ENCODE results near the gene LRRC41.
A peak's percentile ranks its signal among the peaks of the same experiment; 100 is the strongest.

The LRRC41 gene

GRCh38 chr1:46317323-46317722 is 13.9 kb upstream of the LRRC41 start:
- POLR2A ChIA-PET, result no interaction called here
- DNase-seq (ENCODE audit: low read depth, low spot score), result no peak
- no peak overlapping the region for H3K4me3 ChIP-seq (ENCODE audit: low read depth, low read length)
- CTCF ChIA-PET, result interaction anchor here (1.1 to 2.9 kb wide), 2 partner anchors 16 to 31 kb away, joined by 4 to 12 read pairs; no protein-coding TSS in a partner anchor
- no peak for TF ChIP-seq CTCF (IDR thresholded peaks at IDR 0.05; ENCODE audit: insufficient read depth, low read length, missing control alignments)

GRCh38 chr1:46315669-46316403 is 12.4 kb upstream of the LRRC41 start:
- CTCF ChIA-PET, result interaction anchor here (2.9 kb wide), 1 partner anchor 32 kb away, joined by 12 read pairs; no protein-coding TSS in a partner anchor
- H3K4me3 ChIP-seq (ENCODE audit: low read depth, low read length), result no peak overlapping the region
- TF ChIP-seq CTCF (IDR thresholded peaks at IDR 0.05; ENCODE audit: insufficient read depth, low read length, missing control alignments), result no peak
- no peak for DNase-seq (ENCODE audit: low read depth, low spot score)
- POLR2A ChIA-PET, result no interaction called here

GRCh38 chr1:46310321-46310720 is 6.9 kb upstream of the LRRC41 start:
- no peak for TF ChIP-seq CTCF (IDR thresholded peaks at IDR 0.05; ENCODE audit: insufficient read depth, low read length, missing control alignments)

GRCh38 chr1:46309401-46310159 is 6.2 kb upstream of the LRRC41 start:
- no peak for TF ChIP-seq CTCF (IDR thresholded peaks at IDR 0.05; ENCODE audit: insufficient read depth, low read length, missing control alignments)
- H3K4me3 ChIP-seq (ENCODE audit: low read depth, low read length), result no peak overlapping the region
- DNase-seq (ENCODE audit: low read depth, low spot score), result no peak
- CTCF ChIA-PET, result interaction anchor here (0.6 to 1.4 kb wide), 3 partner anchors 10 to 54 kb away, joined by 3 to 4 read pairs (median 4); no protein-coding TSS in a partner anchor
- POLR2A ChIA-PET, result no interaction called here

More at GRCh38 chr1:46310321-46310720, 6.9 kb upstream of the LRRC41 start:
- POLR2A ChIA-PET, result no interaction called here
- CTCF ChIA-PET, result no interaction called here
- DNase-seq (ENCODE audit: low read depth, low spot score), result no peak
- no peak overlapping the region for H3K4me3 ChIP-seq (ENCODE audit: low read depth, low read length)

GRCh38 chr1:46306159-46306530 is 2.7 kb upstream of the LRRC41 start:
- ChIA-PET CTCF (interaction anchor here (2.8 kb wide), 1 partner anchor 42 kb away, joined by 9 read pairs; no protein-coding TSS in a partner anchor), POLR2A (no interaction called here)
- DNase-seq (ENCODE audit: low read depth, low spot score), result no peak
- no peak for TF ChIP-seq CTCF (IDR thresholded peaks at IDR 0.05; ENCODE audit: insufficient read depth, low read length, missing control alignments)
- H3K4me3 ChIP-seq (ENCODE audit: low read depth, low read length), result no peak overlapping the region

GRCh38 chr1:46303872-46304326 is 483 bp upstream of the LRRC41 start:
- TF ChIP-seq CTCF (IDR thresholded peaks at IDR 0.05; ENCODE audit: insufficient read depth, low read length, missing control alignments), result no peak
- POLR2A ChIA-PET, result interaction anchor here (0.6 to 2.0 kb wide), 4 partner anchors 9 to 57 kb away, joined by 3 to 8 read pairs (median 4); partner anchors contain the start of gene RAD54L
- no peak for DNase-seq (ENCODE audit: low read depth, low spot score)
- CTCF ChIA-PET, result interaction anchor here (0.7 to 2.3 kb wide), 5 partner anchors 15 to 59 kb away, joined by 3 to 17 read pairs (median 6); partner anchors contain the start of gene NSUN4
- peak overlapping the region; percentile 78 for H3K4me3 ChIP-seq (ENCODE audit: low read depth, low read length)

All from AG04449 (cell line).